Hematopoietic multipotent progenitor cell treated with erythropoietin and hydrocortisone succinate and interleukin-3 and kit ligand, for 6 days (in vitro differentiated cells): ENCODE data around the gene TMEM187.

Source experiments
- DNase-seq: peaks from one replicate; pipeline ENCODE4 v3.0.0-alpha.2; 2015

The TMEM187 gene

GRCh38 chrX:153955228-153955732 lies 17.3 kb upstream of the TMEM187 start:
- DNase-seq: no peak

DNA sequence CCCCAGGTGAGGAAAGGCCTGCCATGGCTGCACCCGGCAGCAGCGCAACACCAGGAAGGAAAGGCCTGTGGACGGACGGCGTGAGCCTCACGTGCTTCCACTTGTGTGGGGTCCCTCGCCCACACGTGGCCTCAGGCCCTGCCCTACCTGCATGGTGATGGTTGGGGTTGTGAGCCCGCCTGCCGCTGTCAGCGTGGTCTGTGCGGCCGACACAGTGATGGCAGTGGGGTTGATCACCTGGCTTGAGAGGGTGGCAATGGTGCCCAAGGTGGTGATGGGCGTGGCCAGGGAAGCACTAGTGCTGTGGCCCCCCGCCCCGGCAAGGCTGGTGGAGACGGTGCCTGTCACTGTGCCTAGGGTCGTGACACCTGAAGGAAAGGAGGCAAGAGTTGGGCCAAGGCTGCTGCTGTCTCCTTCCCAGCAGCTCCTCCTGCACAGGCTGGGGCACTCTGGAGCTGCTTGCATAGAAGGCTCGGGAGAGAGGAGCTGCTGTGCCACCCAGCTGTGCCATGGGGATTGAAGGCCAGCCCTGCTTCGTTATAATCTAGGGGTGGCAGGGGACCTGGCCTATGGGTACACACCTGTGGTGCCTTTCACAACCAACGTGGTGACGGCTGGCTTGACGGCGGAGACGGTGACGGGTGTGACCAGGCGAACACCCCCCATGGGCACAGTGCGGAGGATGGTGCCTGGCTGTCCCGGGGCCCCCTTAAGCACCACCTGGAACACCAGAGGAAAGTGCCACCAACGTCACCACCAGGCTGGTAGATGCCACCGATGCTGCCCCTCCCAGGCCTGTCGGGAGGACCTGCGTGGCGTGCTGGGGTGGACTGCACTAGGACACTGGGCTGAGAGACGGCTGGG lies 16.3 kb upstream of the TMEM187 start:
- no peak for DNase-seq

DNA sequence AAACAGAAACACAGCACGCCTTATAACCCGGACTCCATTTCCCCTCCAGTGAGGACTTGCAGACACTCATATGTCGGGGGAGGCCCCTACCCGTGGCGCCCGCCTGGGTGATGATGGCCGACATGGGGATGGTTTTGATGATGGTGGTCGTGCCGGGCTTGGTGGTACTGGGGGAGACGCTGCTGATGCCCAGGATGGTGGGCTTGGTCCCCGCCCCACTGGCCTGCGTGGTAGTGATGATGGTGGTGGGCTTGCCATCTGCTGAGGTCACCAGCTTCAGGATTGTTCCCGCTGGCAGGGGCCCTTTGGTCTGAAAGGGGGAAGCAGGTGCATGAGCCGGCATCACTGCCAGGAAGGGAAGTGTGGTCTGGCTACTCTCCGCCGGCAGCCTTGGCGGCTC lies 15.3 kb upstream of the TMEM187 start:
- DNase-seq: no peak

DNA sequence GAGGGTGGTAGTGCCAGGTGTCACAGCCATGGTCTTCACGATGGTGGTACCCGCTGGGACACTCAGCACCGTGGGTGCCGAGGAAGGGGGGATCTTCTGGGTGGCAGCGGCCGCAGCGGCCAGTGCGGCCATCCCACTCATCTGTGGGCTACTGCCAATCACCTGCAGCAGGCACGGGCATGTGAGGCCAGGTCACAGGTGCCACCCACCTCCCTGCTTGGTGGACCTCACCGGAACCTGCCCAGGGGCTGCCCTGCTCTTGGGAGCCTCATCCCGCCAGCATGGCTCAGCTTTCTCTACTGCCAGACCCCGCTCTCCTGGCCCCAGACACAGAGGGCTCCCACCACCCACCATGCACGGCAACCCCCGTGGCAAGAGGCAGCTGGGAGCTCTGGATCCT lies 13.9 kb upstream of the TMEM187 start:
- DNase-seq: no peak

DNA sequence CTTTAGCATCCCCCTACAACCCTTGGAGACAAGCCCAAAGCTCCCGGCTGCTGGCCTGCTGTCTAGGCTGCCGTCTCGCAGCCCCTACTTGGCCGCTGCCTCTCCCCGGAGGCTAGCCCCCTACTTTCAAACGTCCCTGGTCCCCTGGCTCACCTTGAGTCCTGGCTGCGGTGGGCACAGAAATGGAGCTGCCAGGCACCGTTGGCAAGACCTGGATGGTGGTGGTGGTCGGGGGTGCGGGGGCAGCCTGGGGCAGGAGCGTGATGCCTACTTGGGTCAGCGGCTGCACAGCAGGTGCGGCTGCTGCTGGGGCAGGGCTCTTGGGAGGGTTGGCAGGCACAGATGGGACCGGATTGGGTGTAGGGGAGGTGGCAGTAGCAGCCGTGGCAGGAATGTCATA lies 12.9 kb upstream of the TMEM187 start:
- no peak for DNase-seq

- DNase-seq: no peak
These were observed 12.5 kb upstream of the TMEM187 start for GRCh38 chrX:153960077-153960476.

- no peak for DNase-seq
These were observed 11.8 kb upstream of the TMEM187 start for GRCh38 chrX:153960786-153961185.

- no peak for DNase-seq
These were observed 11.3 kb upstream of the TMEM187 start for GRCh38 chrX:153961292-153961691.

GRCh38 chrX:153963546-153963945 lies 9.0 kb upstream of the TMEM187 start:
- DNase-seq: no peak

DNA sequence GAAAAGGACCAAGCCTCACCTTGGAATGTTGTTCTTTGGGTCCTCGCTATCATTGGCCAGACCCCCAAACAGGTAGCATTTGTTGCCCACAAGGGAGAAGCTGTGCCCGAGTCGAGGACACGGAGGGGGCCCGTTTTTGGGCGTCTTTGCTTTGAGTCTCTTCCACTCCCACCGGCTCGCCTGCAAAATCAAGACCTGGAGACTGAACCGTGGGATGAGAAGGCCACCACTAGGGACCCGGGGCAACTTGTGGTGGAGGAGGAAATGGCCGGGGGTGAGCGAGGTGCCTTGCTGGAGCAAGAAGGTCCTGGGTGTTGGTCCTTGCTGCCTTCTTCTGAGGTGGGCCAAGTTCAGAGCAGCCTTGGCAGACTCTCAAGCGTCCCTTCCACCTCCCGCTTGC lies 8.4 kb upstream of the TMEM187 start:
- DNase-seq: no peak

DNA sequence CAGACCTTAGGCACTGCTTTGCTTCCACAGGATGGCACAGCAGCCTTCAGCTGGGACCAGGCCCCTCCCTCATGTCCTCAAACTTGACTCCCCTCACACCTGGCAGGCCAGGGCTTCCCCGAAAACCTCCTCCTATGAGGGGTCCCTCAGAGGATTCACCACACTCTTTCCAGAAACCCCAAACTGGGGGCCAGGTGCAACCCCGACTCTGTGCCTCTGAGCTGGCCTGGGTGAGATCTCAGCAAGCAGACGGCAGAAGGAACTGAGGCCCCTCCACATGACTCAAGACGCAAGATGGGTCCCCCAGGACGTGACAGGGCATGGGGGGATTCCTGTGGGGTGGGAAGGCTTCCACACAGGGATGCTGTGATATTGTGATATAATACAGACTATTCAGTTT lies 7.1 kb upstream of the TMEM187 start:
- DNase-seq: no peak

DNA sequence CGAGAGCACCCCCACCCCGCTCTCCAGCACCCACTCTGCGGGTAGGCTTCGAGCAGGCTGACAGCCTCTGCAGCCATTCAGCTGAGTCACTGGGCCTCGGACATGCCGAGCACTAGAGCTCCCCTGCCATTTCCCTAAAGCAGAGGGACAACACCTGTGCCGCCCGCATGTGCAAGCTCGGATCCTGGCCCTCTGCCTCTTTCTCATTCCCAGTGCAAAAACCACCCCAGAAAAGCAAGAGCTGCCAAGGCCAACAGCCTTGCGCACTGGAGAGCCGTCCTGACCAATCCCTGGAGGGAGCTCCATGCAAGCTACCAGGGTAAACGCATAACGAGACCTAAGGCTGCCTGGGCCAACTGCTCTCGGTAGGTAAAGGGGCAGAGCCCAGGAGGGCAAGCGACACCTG lies 6.3 kb upstream of the TMEM187 start:
- DNase-seq: no peak

GRCh38 chrX:153966841-153967535 lies 5.6 kb upstream of the TMEM187 start:
- DNase-seq: no peak

DNA sequence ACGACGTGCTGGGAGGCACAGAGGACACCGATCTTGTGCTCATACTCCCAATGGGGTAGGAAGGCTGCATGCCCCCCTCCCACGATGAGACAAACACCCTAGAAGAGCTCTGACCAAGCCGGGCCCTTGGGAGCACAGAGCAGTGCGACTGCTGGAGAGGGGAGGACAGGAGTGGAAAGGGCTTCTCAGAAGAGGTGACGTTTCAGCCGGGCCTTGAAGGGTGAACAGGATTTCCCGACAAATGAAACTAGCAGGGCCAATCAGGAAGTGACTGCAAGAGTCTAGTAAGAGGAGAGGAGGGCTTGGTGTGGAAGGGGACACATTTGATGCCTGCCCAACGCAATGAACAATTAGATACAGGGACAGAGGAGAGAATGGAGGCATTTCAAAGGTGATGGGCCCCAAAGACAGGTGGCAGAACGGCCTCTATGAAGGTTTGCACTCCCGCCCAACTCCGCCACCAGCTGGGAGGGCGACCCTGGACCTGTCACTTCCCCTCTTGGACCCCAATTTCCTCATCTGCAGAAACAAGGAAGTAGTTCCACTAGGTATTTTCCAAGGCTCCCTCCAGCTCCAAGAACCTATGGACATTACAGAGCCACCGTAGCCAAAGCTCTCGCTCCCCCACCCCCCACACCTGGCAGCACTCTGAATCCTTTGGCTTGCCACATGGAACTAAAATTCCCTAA lies 4.9 kb upstream of the TMEM187 start:
- peak; percentile 33 for DNase-seq

DNA sequence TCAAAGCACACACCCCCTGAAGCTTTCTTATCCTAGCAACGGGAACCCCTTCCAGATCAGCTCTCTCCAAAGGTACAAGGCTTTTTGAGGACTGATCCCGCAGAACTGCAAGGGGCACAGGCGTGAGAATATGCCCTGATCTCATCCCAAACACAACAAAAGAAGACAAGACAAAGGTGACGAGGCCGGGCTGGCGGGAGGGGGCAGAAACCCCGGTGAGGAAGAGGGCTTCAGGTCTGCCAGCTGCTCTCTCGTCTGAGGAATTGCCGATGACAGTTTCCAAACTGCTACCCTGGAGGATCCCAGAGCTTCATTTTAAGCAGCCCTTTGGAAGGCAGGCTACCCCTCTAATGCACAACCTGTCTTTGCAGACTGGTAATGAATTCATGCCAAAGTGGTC lies 4.3 kb upstream of the TMEM187 start:
- DNase-seq: no peak

DNA sequence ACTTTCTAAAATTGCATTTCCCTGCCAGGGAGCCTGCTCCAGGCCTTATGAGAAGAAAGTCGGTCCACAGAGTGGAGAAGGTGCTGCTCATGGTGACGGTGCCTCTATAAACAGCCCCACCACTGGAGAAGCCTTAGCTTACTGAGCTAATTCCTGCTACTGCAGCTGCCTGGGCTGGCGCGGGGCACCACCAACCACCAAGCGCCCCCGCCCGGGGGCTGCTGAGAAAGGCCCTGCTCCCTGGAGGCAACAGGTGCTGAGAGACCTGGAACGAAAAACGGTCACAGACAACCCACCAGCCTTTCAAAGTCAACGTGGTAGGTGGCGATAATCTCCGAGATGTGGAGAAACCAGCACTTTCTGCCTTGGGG lies 3.8 kb upstream of the TMEM187 start:
- DNase-seq: peak; percentile 71

- peak; percentile 32 for DNase-seq
These were observed 3.2 kb upstream of the TMEM187 start for GRCh38 chrX:153969125-153969903.

- no peak for DNase-seq
These were observed 2.6 kb upstream of the TMEM187 start for GRCh38 chrX:153969904-153970356.

GRCh38 chrX:153970357-153971123 lies 2.0 kb upstream of the TMEM187 start:
- DNase-seq: peak; percentile 82

GRCh38 chrX:153971124-153971449 lies 1.5 kb upstream of the TMEM187 start:
- peak; percentile 89 for DNase-seq

GRCh38 chrX:153971450-153972367 lies 845 bp upstream of the TMEM187 start, which contains the start of gene HCFC1:
Gene HCFC1 (minus strand): TSS chrX:153971818. CDS start chrX:153970840, 978 bp downstream.
- DNase-seq: peak; percentile 92
